ENCODE measurements around the gene SRD5A1.

GRCh38 chr5:6717687-6718086 is 84.4 kb downstream of the SRD5A1 start:
- TF ChIP-seq POLR2A (IDR thresholded peaks at IDR 0.05): no peak
- no peak for TF ChIP-seq CTCF (IDR thresholded peaks at IDR 0.05 in 4 of 5, conservative IDR thresholded peaks at IDR 0.05 in 1 of 5)
